ENCODE results near the gene B3GNT7. TPM values are rescaled to one million over a fixed set of nuclear protein-coding genes. Genes with fewer than 3 reads are reported as not detected.

Gene B3GNT7
- total and polyA plus RNA-seq, 4 donors: 0.74 to 1.7 (median 1.0) TPM

GRCh38 chr2:231380307-231380706, 15.2 kb upstream of the B3GNT7 start:
- Histone ChIP-seq H3K27me3 (ENCODE audit: control insufficient read depth in 4 of 4, insufficient read depth in 4 of 4, low read length in 3 of 4) (no peaks in the 10 kb centered on the region), H3K36me3 (ENCODE audit: control insufficient read depth in 4 of 4, insufficient read depth in 3 of 4, low read depth in 1 of 4, low read length in 3 of 4) (no peaks in the 10 kb centered on the region), H3K4me1 (ENCODE audit: control insufficient read depth in 4 of 4, insufficient read depth in 4 of 4, low read length in 3 of 4) (no peaks in the 10 kb centered on the region), H3K9ac (ENCODE audit: low read depth in 1 of 2, low read length in 2 of 2) (no peak overlapping the region), H3K4me3 (ENCODE audit: low read depth in 1 of 3, low read length in 3 of 3) (no peak overlapping the region), H3K27ac (ENCODE audit: low read depth in 1 of 2, low read length in 2 of 2) (no peak overlapping the region), H3K9me3 (ENCODE audit: control insufficient read depth in 4 of 4, low read length in 3 of 4) (no peaks in the 10 kb centered on the region)
- TF ChIP-seq SP1 (IDR thresholded peaks at IDR 0.05) (no peak), FOXA2 (IDR thresholded peaks at IDR 0.05) (no peak), TAF1 (conservative IDR thresholded peaks at IDR 0.05) (no peak), FOXA1 (IDR thresholded peaks at IDR 0.05) (no peak), HNF4G (IDR thresholded peaks at IDR 0.05) (no peak), GABPA (IDR thresholded peaks at IDR 0.05 in 1 of 2, conservative IDR thresholded peaks at IDR 0.05 in 1 of 2) (no peak), CTCF (IDR thresholded peaks at IDR 0.05; ENCODE audit: low read depth, low read length, missing input control) (no peak), MAX (IDR thresholded peaks at IDR 0.05) (no peak), RAD21 (IDR thresholded peaks at IDR 0.05) (no peak), REST (IDR thresholded peaks at IDR 0.05) (no peak), YY1 (IDR thresholded peaks at IDR 0.05) (no peak)
- DNase-seq (ENCODE audit: low spot score): no peak
- WGBS: 92% methylated on average over 10 of the region's 10 CpGs

- no peaks in the 10 kb centered on the region for H3K27me3 ChIP-seq (ENCODE audit: control insufficient read depth in 4 of 4, insufficient read depth in 4 of 4, low read length in 3 of 4)
- DNase-seq (ENCODE audit: low spot score): no peak
- H3K4me3 ChIP-seq (ENCODE audit: low read depth in 1 of 3, low read length in 3 of 3): no peak overlapping the region
- no peaks in the 10 kb centered on the region for H3K4me1 ChIP-seq (ENCODE audit: control insufficient read depth in 4 of 4, insufficient read depth in 4 of 4, low read length in 3 of 4)
- H3K36me3 ChIP-seq (ENCODE audit: control insufficient read depth in 4 of 4, insufficient read depth in 3 of 4, low read depth in 1 of 4, low read length in 3 of 4): no peaks in the 10 kb centered on the region
- no peak overlapping the region for H3K9ac ChIP-seq (ENCODE audit: low read depth in 1 of 2, low read length in 2 of 2)
- 91% methylated on average over 5 of the region's 5 CpGs for WGBS
- H3K9me3 ChIP-seq (ENCODE audit: control insufficient read depth in 4 of 4, low read length in 3 of 4): no peaks in the 10 kb centered on the region
- H3K27ac ChIP-seq (ENCODE audit: low read depth in 1 of 2, low read length in 2 of 2): no peak overlapping the region
- TF ChIP-seq ZBTB33 (IDR thresholded peaks at IDR 0.05) (no peak), ATF3 (IDR thresholded peaks at IDR 0.05) (no peak), REST (IDR thresholded peaks at IDR 0.05) (no peak), HNF4A (conservative IDR thresholded peaks at IDR 0.05) (no peak), RAD21 (IDR thresholded peaks at IDR 0.05) (no peak), FOXA1 (IDR thresholded peaks at IDR 0.05) (no peak), RXRA (IDR thresholded peaks at IDR 0.05) (no peak), HNF4G (IDR thresholded peaks at IDR 0.05) (no peak), JUND (IDR thresholded peaks at IDR 0.05) (no peak), SP1 (IDR thresholded peaks at IDR 0.05) (no peak), EGR1 (IDR thresholded peaks at IDR 0.05; ENCODE audit: low read depth in 2 of 2) (no peak), MAX (IDR thresholded peaks at IDR 0.05) (no peak), TAF1 (conservative IDR thresholded peaks at IDR 0.05) (no peak), FOXA2 (IDR thresholded peaks at IDR 0.05) (no peak), YY1 (IDR thresholded peaks at IDR 0.05) (no peak)
Measured at GRCh38 chr2:231380991-231381847, 14.3 kb upstream of the B3GNT7 start.

Measured in liver (tissue), 9 donors.